HG03196 (cell line): ENCODE results near the gene LTBP1.

Experiments used
- ATAC-seq: cut with Tn5 transposase; IDR thresholded peaks from one replicate; pipeline ENCODE4 v1.9.1; 2021; ENCODE audit not compliant: unreplicated experiment

LTBP1 gene

DNA sequence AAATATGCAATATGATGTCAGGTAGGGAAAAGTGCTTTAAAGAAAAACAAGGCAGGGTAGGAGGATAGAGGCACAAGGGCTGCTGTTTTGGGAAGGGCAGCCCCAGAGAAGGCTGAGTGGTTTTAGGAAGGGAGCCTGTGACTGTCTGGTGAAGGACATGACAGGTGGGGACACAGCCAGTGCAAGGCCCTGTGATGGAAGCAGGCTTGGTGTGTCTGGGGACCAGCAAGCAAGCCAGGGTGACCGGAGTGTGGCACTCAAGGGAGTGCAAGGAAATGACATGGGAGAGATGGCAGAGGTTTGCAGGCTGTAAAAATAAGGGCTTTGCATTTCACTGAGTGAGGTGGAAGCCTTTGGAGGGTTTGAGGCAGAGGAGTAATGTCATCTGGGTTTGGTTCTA lies 62.0 kb downstream of the LTBP1 start:
- ATAC-seq, result no peak

DNA sequence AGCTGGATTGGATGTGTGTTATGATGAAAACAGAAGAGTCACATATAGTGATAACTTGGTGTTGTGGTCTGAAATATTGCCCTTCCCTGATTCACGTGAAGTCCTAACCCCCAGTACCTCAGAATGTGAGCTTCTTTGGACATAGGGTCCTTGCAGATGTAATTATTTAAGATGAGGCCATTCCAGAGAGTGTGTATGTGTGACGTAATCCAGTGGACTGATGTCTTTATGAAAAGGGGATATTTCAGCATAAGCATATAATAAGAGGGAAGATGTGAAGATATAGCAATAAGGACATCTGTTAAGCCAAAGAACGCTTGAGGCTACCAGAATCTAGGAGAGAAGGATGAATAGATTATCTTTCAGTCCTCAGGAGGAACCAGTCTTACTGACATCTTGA lies 62.5 kb downstream of the LTBP1 start:
- no peak for ATAC-seq

DNA sequence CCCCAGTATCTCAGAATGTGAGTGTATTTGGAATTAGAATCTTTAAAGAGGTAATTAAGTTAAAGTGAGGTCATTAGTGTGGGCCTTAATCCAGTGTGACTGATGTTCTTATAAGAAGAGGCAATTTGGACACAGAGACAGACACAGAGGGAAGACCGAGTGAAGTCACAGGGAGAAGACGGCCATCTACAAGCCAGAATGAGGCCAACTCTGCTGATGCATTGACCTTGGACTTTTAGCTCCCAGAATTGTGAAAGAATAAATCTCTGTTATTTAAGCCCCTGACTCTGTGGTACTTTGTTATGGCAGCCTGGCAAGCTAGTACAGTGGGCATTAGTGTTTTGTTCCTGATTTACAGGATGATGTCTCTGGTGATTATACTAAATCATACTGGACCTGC lies 64.6 kb downstream of the LTBP1 start:
- ATAC-seq, result no peak

DNA sequence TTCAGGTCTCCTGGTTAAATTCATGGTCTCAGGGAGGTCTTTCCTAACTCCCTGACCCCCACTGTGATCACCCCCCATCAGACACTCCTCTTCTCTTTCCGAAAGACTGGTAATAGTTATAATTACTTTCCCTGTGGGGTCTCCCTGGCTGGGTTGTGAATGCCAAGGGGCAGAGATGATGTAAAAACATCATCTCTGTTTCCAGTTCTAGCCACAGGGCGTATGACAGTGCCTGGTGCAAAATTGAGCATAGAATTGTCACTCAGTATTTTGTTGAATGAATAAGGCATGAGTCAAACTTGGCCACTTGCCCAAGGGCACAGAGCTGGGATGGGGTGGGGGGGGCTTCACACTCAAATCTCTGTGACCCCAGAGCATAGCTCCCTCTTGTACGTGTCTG lies 65.2 kb downstream of the LTBP1 start:
- ATAC-seq, result no peak

DNA sequence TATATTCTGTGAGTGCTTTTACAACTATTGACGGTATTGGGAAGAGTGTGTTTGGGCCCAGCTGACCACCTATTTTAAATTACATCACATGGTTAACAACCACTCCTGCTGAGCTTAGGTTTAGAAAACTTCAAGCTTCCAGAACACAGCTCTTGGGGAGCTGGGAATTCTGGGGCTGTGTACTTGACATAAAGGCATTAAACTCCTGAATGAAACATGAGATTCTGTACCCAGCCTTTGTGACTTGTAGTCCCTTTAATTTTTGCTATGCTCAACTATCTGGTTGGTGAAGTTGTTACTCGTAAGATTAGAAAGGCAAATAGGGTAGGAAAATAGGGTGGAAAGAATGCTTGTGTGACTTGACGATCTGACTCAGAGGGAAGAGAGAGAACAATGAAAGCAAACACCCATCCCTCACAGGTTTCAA lies 66.9 kb downstream of the LTBP1 start:
- ATAC-seq, result no peak

DNA sequence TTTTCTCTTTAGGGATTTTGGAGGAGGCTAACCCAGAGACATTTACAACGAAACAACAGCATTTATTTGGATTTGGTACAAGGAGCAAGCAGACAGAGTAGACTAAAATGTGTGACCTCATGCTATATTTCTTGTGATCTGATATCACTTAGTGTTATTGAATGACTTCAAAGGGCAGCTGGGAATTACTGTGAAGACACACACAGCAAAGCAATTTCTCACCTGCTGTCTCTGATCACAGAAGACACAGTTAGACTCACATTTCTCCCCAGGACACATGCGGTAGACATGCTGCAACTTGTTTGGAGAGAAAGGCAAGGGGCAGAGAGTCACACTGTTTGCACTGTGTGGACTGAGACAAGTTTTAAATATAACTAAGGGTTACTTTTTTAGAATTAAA lies 67.5 kb downstream of the LTBP1 start:
- ATAC-seq, result no peak

DNA sequence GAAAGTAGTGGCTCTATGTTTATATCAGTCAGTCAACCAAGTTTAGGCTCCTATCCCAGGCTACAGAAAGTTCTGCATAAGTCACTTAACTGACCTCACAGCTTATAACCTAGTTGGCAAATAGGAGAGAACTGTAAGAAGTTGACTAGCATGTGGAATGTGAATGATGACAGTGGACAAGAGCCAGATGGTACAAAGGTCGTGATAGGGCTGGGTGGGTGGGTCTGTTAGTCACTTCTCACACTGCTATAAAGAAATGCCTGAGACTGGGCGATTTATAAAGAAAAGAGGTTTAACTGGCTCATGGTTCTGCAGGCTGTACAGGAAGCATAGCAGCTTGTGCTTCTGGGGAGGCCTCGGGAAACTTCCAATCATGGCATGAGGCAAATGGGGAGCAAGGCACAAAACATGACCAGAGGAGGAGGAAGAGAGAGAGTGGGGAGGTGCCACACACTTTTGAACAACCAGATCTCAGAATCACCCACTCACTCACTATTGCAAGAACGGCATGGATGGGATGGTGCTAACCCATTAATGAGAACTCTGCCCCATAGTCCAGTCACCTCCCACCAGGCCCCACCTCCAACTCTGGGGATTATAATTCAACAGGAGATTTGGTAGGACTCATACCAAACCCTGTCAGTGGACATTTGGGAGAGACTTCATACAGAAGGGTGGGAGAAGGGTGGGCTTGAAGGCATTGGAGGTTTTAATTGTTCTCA lies 68.8 kb downstream of the LTBP1 start:
- ATAC-seq, result no peak

DNA sequence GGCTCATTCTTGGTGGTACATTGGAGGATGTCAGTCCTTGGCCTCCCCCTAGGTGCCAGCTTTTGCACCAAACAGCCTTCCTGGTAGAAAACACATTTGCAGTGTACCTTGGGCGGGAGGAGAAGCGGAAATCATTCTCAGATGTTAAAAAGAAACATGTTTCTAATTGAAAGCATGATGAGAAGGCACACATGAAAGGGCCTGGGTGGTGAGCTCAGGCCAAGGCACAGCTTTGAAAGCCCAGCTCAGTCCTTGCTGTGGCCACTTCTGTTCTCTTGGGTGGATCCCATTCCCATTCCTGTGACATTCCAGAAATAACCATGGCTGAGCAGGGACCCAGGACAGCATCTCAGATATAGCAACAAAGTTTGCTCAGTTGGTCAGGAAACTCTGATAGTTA lies 71.5 kb downstream of the LTBP1 start:
- ATAC-seq, result no peak

DNA sequence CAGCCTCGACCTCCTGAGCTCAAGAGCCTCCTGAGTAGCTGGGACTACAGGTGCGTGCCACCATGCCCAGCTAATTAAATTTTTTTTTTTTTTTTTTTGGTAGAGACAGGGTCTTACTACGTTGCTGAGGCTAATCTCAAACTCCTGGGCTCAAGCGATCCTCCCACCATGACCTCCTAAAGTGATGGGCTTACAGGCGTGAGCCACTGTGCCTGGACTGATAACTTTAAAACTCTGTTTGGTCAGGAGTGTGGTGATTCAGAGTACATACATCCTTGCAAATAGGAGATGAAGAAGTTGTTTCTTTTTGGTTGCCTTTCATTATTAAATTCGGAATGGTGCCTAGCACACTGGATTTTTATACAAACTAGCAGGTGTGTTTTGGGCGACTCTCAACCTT lies 73.0 kb downstream of the LTBP1 start:
- no peak for ATAC-seq

DNA sequence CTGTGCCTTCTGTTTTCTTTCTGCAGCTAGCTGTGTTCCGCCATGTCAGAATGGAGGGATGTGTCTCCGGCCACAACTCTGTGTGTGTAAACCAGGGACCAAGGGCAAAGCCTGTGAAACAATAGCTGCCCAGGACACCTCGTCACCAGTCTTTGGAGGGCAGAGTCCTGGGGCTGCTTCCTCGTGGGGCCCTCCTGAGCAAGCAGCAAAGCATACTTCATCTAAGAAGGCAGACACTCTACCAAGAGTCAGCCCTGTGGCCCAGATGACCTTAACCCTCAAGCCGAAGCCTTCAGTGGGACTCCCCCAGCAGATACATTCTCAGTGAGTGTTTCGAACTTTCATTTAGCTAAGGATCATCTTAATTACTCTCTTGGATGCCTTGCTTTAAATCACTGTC lies 74.1 kb downstream of the LTBP1 start:
- no peak for ATAC-seq

DNA sequence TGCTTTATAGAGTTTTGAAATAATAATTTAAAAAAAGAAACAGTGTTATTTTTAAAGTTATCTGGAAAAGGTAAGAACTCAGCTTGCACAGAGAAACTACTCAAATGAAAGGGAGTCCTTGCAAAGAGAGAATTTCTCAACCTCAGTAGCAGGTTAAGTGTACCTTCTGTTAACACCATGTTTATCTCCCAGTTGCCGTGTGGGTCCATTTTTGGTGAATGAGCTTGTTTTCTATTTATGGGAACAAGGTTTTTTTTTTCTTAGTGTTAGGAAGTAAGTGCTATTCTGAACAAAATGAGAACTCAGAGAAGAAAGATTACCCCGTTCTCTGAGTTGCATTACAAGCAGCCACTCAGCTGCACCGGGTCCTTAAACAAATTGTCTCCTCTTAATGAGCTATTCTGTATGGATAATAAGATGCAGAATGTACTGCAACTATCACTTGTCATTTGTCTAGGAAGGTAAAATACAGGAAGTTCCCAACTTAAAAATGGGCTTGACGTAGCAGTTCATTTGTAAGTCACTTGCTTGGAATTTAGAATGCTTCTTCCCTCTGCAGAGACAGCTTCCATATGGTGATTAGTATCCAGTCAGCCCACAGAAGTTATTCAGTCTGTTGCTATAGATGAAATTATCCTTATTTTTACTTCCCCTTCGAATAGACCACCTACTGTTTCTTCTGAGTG lies 74.9 kb downstream of the LTBP1 start:
- no peak for ATAC-seq

DNA sequence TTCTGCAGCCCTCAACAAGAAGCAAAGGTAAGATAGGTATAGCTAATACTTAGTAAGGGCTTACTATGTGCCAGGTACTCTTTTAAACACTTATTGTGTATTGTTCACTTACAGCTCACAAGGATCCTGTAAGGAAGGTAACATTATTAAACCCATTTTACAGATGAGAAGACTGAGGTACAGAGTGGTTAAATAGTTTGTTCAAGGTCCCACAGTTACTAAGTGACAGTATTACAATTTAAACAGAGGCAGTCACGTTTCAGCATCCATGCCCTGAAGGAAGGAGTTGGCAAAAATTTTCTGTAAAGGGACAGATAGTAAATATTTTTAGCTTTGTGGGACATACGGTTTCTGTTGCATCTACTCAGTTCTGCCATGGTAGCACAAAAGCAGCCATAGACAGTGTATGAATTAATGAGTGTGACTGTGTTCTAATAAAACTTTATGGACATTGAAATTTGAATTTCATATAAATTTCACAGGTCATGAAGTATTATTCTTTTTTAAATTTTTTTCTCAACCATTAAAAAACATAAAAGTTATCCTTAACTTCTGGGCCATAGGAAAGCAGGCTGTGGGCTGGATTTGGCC lies 75.7 kb downstream of the LTBP1 start:
- ATAC-seq, result no peak

DNA sequence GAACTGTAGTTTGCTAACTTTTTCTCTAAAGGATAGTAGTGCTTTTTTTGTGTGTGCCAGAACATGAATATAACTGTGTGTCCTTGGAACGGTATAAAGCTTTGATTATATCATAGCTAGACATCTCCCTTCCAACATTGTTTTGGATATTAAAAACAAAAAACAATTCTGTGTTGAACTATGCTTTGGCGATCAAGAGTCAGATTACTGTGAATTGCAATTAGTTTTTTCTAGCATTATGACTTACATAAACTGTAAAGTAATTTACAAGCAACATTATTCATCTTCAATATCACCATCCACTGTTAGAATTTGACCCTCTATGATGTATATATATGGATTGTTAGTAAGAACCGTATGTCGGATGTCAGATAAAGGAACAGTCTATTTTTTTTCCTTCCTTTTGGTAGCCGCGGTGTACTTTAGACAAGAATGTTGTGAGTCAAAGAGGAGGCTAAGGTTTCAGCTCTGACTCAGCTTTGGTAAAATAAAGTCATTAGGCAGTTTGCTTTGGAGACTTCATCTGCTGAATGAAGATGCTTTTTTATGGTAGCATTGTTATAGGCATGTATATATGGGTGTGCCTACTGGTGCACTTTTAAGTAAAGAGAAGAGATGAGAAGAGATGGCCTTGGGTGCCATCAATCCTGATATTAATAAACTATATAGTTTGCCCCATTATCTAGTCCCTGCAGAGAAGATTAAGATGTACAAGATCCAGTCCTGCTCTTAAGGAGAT lies 76.4 kb downstream of the LTBP1 start:
- ATAC-seq, result no peak

DNA sequence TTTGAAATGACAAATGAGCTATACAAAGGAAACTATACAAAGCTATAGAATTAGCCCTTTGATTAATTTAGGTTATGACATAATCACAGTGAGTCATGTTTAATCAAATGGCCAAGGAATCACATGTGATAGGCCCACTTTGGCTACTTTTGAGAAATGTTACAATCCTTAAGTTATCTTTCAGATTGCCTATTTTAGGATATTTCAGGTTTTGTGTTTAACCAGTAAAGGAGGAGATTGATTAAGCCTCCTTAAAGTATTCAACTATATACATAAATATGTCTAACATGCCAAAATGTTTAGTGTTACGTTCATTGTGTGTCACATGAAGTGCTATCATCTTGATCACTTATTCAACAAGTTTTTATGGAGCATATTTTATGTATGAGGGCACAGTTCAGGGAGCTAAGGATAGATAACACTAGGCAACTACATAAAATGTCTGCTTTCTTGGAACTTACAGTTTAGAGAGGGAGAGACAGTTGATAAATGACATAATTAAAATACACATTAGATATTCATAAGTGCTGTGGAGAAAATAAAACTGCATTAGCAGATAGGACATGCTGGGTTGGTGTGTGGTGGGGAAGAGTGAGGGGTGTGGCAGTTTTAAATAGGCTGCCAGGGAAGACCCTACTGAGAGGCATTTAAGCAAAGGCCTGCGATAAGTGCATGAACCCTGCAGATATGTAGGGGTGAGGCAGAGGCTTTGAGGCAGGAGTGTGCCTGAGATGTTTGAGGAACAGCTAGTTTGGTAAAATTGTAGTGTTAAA lies 77.2 kb downstream of the LTBP1 start:
- ATAC-seq, result no peak

DNA sequence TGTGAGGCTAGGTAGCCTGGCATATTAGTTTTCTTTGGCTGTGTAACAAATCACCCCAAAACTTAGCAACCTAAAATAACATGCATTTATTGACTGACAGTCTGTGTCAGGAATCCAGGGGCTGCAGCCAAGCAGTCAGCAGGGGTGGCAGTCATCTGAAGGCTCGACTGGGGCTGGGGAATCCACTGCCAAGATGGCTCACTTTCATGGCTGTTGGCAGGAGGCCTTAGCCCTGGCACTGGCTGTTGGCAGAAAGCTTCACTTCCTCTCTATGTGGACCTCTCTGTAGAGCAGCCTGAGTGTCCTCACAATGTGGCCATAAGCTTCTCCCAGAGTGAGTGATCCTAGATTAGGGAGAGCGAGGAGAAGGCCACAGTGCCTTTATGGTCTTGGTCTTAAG lies 78.0 kb downstream of the LTBP1 start:
- no peak for ATAC-seq

DNA sequence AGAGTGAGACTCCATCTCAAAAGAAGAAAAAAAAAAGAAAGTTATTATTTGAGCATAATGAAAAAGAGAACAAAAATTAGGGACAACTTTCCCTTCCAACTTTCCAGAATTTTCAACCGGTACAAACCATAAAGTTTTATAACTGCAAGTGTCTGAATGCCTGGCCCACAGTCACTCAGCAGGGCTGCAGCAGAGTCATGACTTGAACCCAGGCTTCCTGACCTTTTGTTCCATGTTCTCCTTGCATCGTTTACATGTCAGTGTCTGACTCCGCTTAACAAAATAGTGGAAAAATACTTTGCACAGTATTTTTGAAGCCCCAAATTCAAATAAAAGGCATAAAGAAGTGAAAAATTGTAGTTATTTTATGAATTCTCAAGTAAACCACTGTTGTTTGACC lies 82.7 kb downstream of the LTBP1 start:
- ATAC-seq, result no peak

DNA sequence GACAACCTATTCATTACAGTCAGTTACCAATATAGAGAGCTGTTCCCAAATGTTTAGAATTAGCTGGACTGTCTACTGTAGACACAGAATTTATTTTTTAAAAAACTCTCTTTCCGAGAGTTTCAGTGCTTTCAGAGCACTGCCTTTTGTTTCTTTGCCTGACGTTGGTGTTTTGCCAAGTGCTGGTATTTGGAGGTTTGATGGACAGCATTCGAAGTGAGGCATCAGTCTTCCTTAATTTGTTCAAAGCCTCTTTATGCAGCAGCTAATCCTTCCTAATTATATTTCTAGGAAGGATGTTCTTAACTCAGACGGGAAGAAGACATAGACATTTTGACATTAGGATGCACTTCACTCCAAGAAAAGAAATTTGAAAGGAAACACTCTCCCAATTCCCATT lies 83.2 kb downstream of the LTBP1 start:
- ATAC-seq, result no peak

DNA sequence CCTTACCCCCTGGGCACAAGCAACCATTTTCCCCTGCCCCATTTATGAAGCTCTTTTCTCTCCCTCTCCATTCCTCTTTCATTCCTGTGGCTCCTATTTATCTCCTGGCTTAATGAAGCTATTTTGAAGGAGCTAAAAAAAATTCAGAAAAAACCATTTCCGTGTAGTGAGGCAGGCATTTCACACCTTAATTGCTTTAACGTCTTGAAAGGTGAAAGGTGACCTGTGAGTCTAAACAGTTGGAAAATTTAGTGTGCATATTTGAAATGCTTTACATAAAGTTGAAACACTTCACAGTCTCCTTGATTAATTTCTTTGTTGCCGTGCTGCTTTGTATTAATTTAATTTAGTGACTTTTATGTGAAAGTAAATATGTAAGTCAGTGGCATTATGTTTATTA lies 83.6 kb downstream of the LTBP1 start:
- no peak for ATAC-seq

DNA sequence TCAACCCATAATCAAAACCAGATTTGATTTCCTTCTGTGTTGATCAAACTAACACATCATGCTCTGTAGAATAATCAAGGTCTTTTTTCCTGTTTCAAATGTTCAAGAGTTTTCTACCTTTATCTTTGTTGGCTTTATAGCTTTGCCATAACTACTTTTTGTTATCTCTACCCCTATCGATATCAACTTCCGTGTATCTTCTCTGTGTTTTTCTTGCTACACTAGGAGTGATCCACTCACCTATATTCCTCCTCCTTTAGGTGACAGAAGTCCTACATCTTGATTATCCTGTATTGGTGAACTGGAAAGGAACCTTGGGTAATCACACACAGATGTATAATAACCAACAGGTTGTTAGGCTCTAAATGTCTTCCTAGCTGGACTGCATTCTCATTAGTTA lies 85.5 kb downstream of the LTBP1 start:
- no peak for ATAC-seq

DNA sequence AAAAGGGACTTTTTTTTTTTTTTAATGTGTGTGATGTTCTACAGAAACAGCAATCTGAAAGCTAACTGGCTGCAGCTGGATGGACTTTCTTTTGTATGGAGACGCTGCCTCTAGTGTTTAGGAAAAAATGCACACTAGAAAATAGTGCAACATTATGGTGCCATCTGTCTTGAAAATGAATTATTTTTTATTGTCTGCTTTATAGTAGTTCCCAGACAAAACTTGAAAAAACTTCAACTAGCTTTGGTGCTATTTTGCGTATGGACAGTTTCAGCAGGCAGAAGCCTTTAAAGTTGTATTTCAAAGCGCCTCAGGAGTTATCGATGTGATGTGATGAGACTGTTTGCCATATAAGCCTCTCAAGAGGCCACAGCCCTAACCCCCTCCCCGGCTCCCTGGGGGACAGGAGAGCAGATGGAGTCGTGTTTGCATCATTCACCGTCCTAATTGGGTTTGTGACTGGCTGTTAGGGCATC lies 86.9 kb downstream of the LTBP1 start:
- no peak for ATAC-seq

DNA sequence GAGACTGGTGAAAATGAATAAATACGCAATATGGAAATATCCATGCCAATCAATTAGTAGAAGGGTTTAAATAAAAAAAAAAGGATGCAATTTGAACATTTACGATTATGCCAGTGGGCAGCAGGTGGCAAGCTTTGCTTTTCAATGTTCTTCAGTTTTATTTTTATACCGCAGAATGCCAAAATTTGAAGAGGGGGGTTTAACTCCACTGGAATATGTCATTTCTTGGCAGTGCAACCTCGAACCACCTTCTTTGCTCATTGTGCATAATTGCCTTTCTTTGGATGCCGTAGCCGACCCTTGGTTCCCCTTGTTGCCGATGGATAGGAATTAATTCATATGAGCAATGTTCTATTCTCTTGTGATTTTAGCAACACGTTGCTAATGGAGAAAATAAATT lies 88.0 kb downstream of the LTBP1 start:
- ATAC-seq, result no peak
